Tibial nerve (tissue), 4 donors: ENCODE measurements around the gene MAMLD1. TPM values are rescaled to one million over a fixed set of nuclear protein-coding genes. Genes with fewer than 3 reads are reported as not detected.

Experiments used
- DNase-seq, 2 donors: peaks; one replicate each; pipeline ENCODE4 v3.0.0-alpha.2; 2019; ENCODE audit warnings: low spot score in 2 of 2
- H3K27ac ChIP-seq, 4 donors: fragments of 200-600 bp; sonication (generic) in 3 of 4; one replicate each; pipeline ENCODE4 v1.5.1; 2017 to 2019; ENCODE audit warnings: mild to moderate bottlenecking in 1 of 4
- H3K27me3 ChIP-seq, 2 donors: fragments of 200-600 bp; sonication (generic) in 1 of 2; one replicate each; pipeline versions ENCODE4 v1.5.1 to v1.6.0; 2017 to 2019
- H3K36me3 ChIP-seq, 3 donors: fragments of 200-600 bp; sonication (generic); one replicate each; pipeline ENCODE4 v1.5.1; 2018 to 2019
- H3K4me1 ChIP-seq, 4 donors: fragments of 200-600 bp; sonication (generic) in 3 of 4; one replicate each; pipeline ENCODE4 v1.5.1; 2017 to 2019
- H3K4me3 ChIP-seq, 4 donors: fragments of 200-600 bp; sonication (generic) in 3 of 4; one replicate each; pipeline ENCODE4 v1.5.1; 2017 to 2019; ENCODE audit warnings: mild to moderate bottlenecking in 1 of 4, moderate library complexity in 1 of 4
- H3K9me3 ChIP-seq, 4 donors: fragments of 200-600 bp; sonication (generic) in 3 of 4; one replicate each; pipeline ENCODE4 v1.5.1; 2017 to 2019
- CTCF ChIP-seq, 5 experiments: fragments of 200-600 bp in 3 of 5; fragments of 450-650 bp in 2 of 5; sonication (generic) in 3 of 5; IDR thresholded peaks; one replicate each; pipeline ENCODE4 v1.5.1; 2016 to 2019; ENCODE audit warnings: antibody characterized with exemption in 5 of 5, mild to moderate bottlenecking in 3 of 5, moderate library complexity in 2 of 5
- EP300 ChIP-seq, 2 donors: sonication (generic); formaldehyde crosslinking; IDR thresholded peaks; one replicate each; pipeline ENCODE4 v1.6.1; 2017; ENCODE audit warnings: antibody characterized with exemption in 2 of 2, mild to moderate bottlenecking in 1 of 2
- POLR2A ChIP-seq, 2 donors: fragments of 450-650 bp; IDR thresholded peaks; one replicate each; pipeline ENCODE4 v1.6.1; 2017; ENCODE audit warnings: antibody characterized with exemption in 2 of 2, mild to moderate bottlenecking in 2 of 2, moderate library complexity in 2 of 2
- WGBS, 2 donors: methylation state at CpG; one replicate each; pipeline ENCODE4 v1.1.5; 2018; 5-methylcytosine and 5-hydroxymethylcytosine counted together
- total RNA-seq, 4 donors: library from RNA; depleted of rRNA; stranded (reverse); fragments of >200 nt; gene quantifications; one replicate each; pipeline ENCODE4 v1.1.0, GENCODE V29; 2016

The MAMLD1 gene
- 10 to 100 TPM in 1 of 4 donors, 1 to 10 TPM in 3; 8.2 to 16.2 (median 9.2) TPM for total RNA-seq

GRCh38 chrX:150362599-150363481, at the start of gene MAMLD1:
TSS of gene MAMLD1 (plus strand) at chrX:150363317. CDS start at chrX:150445517, 82,200 bp downstream.
- TF ChIP-seq POLR2A (IDR thresholded peaks at IDR 0.05) (peak; percentile 38 to 62), EP300 (IDR thresholded peaks at IDR 0.05) (peak in 1 of 2 donors; percentile 71), CTCF (IDR thresholded peaks at IDR 0.05) (peak in 2 of 5 experiments; percentile 21 to 31)
- peak within 1 kb of the TSS; percentile 44 to 72 (median 62) for H3K4me3 ChIP-seq
- H3K27me3 ChIP-seq, result no peaks in the 10 kb centered on the region
- peak; percentile 56 to 71 for DNase-seq
- H3K4me1 ChIP-seq, result peaks cover 0 to 17% (median 3%) of the 10 kb centered on the region in 4 donors
- WGBS, 2 donors, result 38% methylated on average over 85 of the region's 88 CpGs; no CpG with 5 or more reads in 1 of the 2 donors
- H3K9me3 ChIP-seq, result no peaks in the 10 kb centered on the region
- H3K36me3 ChIP-seq, result no peaks in the 10 kb centered on the region
- peak within 1 kb of the TSS; percentile 70 to 92 (median 86) for H3K27ac ChIP-seq

DNA sequence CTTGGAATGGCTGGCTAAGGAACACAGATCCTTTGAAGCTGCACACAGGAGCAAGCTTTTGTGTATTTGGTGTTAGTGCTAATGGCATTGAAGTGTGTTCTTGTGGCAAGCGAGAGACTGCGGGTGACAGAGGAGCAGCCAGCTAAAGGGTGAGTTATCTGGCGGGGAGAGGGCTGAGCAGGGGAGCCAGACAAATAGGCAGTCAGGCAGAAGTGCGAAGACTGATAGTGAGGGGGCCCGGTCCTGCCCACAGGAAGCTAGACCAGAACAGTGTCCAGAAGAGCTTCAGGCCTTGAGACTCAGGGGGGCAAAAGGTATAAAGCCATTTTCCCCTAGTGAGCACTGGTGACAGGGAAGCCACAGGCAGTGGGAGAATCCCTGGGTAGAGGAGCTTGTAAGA, 49.6 kb upstream of the MAMLD1 start:
- Histone ChIP-seq H3K9me3 (no peaks in the 10 kb centered on the region), H3K27me3 (no peaks in the 10 kb centered on the region), H3K36me3 (no peaks in the 10 kb centered on the region), H3K4me1 (peaks cover 0 to 4% (median 0%) of the 10 kb centered on the region in 4 donors), H3K4me3 (no peak overlapping the region), H3K27ac (no peak overlapping the region)
- TF ChIP-seq CTCF (IDR thresholded peaks at IDR 0.05), result no peak
- TF ChIP-seq POLR2A (IDR thresholded peaks at IDR 0.05), result no peak
- no peak for TF ChIP-seq EP300 (IDR thresholded peaks at IDR 0.05)
- DNase-seq, result no peak
- WGBS, 2 donors, result 62 to 76% methylated on average over 5 of the region's 5 CpGs

GRCh38 chrX:150314186-150314585, 48.9 kb upstream of the MAMLD1 start:
- Histone ChIP-seq H3K9me3 (no peaks in the 10 kb centered on the region), H3K27ac (no peak overlapping the region), H3K36me3 (no peaks in the 10 kb centered on the region), H3K4me3 (no peak overlapping the region), H3K27me3 (no peaks in the 10 kb centered on the region), H3K4me1 (peaks cover 0 to 4% (median 0%) of the 10 kb centered on the region in 4 donors)
- WGBS, 2 donors, result 89 to 91% methylated on average over 3 of the region's 3 CpGs
- DNase-seq, result no peak
- TF ChIP-seq POLR2A (IDR thresholded peaks at IDR 0.05) (no peak), EP300 (IDR thresholded peaks at IDR 0.05) (no peak), CTCF (IDR thresholded peaks at IDR 0.05) (no peak)

DNA sequence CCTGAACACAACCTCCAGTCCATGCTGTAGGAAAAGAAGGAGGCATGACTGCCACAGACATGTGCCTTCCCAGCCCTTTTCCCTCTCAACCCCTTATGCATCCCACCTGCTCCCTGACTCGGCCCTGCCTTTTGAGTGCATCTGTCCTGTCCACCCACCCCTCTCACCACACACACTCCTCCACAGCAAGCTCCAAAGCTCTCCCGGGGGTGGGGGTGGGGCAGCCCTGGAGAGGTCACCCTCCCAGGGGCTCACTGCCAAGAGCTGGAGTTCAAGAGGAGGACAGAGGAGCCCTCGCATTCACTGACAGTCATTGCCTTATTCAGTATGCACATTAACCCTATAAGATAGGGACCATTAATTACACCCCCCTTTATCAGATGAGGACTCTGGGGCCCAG, 46.6 kb upstream of the MAMLD1 start:
- H3K4me3 ChIP-seq, result no peak overlapping the region
- no peak overlapping the region for H3K27ac ChIP-seq
- no peak for DNase-seq
- TF ChIP-seq EP300 (IDR thresholded peaks at IDR 0.05), result no peak
- no peak for TF ChIP-seq CTCF (IDR thresholded peaks at IDR 0.05)
- no peak for TF ChIP-seq POLR2A (IDR thresholded peaks at IDR 0.05)
- no peaks in the 10 kb centered on the region for H3K9me3 ChIP-seq
- peaks cover 0 to 4% (median 0%) of the 10 kb centered on the region in 4 donors for H3K4me1 ChIP-seq
- no peaks in the 10 kb centered on the region for H3K36me3 ChIP-seq
- 11 to 47% methylated on average over 3 of the region's 3 CpGs for WGBS, 2 donors
- no peaks in the 10 kb centered on the region for H3K27me3 ChIP-seq

DNA sequence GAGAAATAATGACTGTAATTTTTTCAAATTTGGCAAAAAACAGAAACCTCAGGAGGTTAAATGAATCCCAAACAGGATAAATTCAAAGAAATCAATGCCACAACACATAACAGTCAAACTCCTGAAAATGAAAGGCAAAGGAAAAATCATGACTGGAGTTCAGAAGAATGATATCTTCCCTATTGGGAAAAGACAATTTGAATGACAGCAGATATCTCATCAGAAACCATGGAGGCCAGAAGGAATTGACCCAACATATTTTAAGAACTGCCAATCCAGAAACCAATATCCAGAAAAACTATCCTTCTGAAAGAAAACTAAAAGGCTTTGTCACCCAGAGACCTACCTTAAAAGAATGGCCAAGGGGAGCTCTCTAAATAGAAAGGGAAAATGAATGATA, 40.1 kb upstream of the MAMLD1 start:
- TF ChIP-seq EP300 (IDR thresholded peaks at IDR 0.05) (no peak), POLR2A (IDR thresholded peaks at IDR 0.05) (no peak), CTCF (IDR thresholded peaks at IDR 0.05) (no peak)
- Histone ChIP-seq H3K27me3 (no peaks in the 10 kb centered on the region), H3K36me3 (no peaks in the 10 kb centered on the region), H3K4me1 (no peaks in the 10 kb centered on the region), H3K27ac (no peak overlapping the region), H3K9me3 (no peaks in the 10 kb centered on the region), H3K4me3 (no peak overlapping the region)
- DNase-seq, result no peak
